Measurements from ENCODE around the gene UCK2. TPM values are rescaled to one million over a fixed set of nuclear protein-coding genes. Genes with fewer than 3 reads are reported as not detected.

The UCK2 gene
- total RNA-seq, 1 experiment from 2014 or later, result 63.7 TPM

GRCh38 chr1:165865633-165866340 lies 38.4 kb downstream of the UCK2 start:
- DNase-seq (ENCODE audit: low read depth in 1 of 2, low spot score in 2 of 2), result no peak
- Histone ChIP-seq H3K27me3 (replicated peaks) (no peaks in the 10 kb centered on the region), H3K36me3 (no peaks in the 10 kb centered on the region; the same call in 1 of the 2 replicates), H3K9me3 (replicated peaks) (no peaks in the 10 kb centered on the region), H3K4me3 (no peak overlapping the region), H3K27ac (no peak overlapping the region), H3K4me1 (replicated peaks) (no peaks in the 10 kb centered on the region)

- no peak for DNase-seq (ENCODE audit: low read depth in 1 of 2, low spot score in 2 of 2)
- no peak overlapping the region for H3K27ac ChIP-seq
- H3K4me3 ChIP-seq, result no peak overlapping the region
These were observed 41.9 kb downstream of the UCK2 start for GRCh38 chr1:165869343-165869742.

GRCh38 chr1:165871311-165872067 lies 44.1 kb downstream of the UCK2 start:
- Histone ChIP-seq H3K27me3 (replicated peaks) (no peaks in the 10 kb centered on the region), H3K36me3 (no peaks in the 10 kb centered on the region), H3K4me1 (replicated peaks) (no peaks in the 10 kb centered on the region), H3K9me3 (replicated peaks) (no peaks in the 10 kb centered on the region), H3K27ac (no peak overlapping the region), H3K4me3 (no peak overlapping the region)
- DNase-seq (ENCODE audit: low read depth in 1 of 2, low spot score in 2 of 2), result peak; percentile 51 to 61

More at GRCh38 chr1:165869343-165869742, 41.9 kb downstream of the UCK2 start:
- Histone ChIP-seq H3K36me3 (no peaks in the 10 kb centered on the region), H3K4me1 (replicated peaks) (no peaks in the 10 kb centered on the region), H3K27me3 (replicated peaks) (no peaks in the 10 kb centered on the region), H3K9me3 (replicated peaks) (no peaks in the 10 kb centered on the region)

GRCh38 chr1:165873481-165873880 lies 46.1 kb downstream of the UCK2 start:
- no peaks in the 10 kb centered on the region for H3K27me3 ChIP-seq (replicated peaks)

GRCh38 chr1:165874643-165875042 lies 47.2 kb downstream of the UCK2 start:
- no peak for DNase-seq (ENCODE audit: low read depth in 1 of 2, low spot score in 2 of 2)
- Histone ChIP-seq H3K36me3 (no peaks in the 10 kb centered on the region), H3K4me3 (no peak overlapping the region), H3K27ac (no peak overlapping the region), H3K9me3 (replicated peaks) (no peaks in the 10 kb centered on the region), H3K4me1 (replicated peaks) (no peaks in the 10 kb centered on the region), H3K27me3 (replicated peaks) (no peaks in the 10 kb centered on the region)

More at GRCh38 chr1:165873481-165873880, 46.1 kb downstream of the UCK2 start:
- H3K4me1 ChIP-seq (replicated peaks), result no peaks in the 10 kb centered on the region
- no peaks in the 10 kb centered on the region for H3K36me3 ChIP-seq
- no peak overlapping the region for H3K4me3 ChIP-seq
- no peak overlapping the region for H3K27ac ChIP-seq
- no peak for DNase-seq (ENCODE audit: low read depth in 1 of 2, low spot score in 2 of 2)
- H3K9me3 ChIP-seq (replicated peaks), result no peaks in the 10 kb centered on the region

GRCh38 chr1:165875171-165875570 lies 47.8 kb downstream of the UCK2 start:
- no peaks in the 10 kb centered on the region for H3K36me3 ChIP-seq
- H3K4me1 ChIP-seq (replicated peaks), result no peaks in the 10 kb centered on the region
- no peaks in the 10 kb centered on the region for H3K27me3 ChIP-seq (replicated peaks)
- H3K4me3 ChIP-seq, result no peak overlapping the region
- H3K27ac ChIP-seq, result no peak overlapping the region
- no peak for DNase-seq (ENCODE audit: low read depth in 1 of 2, low spot score in 2 of 2)
- H3K9me3 ChIP-seq (replicated peaks), result no peaks in the 10 kb centered on the region

GRCh38 chr1:165875604-165876003 lies 48.2 kb downstream of the UCK2 start:
- Histone ChIP-seq H3K36me3 (no peaks in the 10 kb centered on the region), H3K27ac (no peak overlapping the region), H3K4me3 (no peak overlapping the region), H3K4me1 (replicated peaks) (no peaks in the 10 kb centered on the region), H3K9me3 (replicated peaks) (no peaks in the 10 kb centered on the region), H3K27me3 (replicated peaks) (no peaks in the 10 kb centered on the region)
- no peak for DNase-seq (ENCODE audit: low read depth in 1 of 2, low spot score in 2 of 2)

GRCh38 chr1:165876121-165876520 lies 48.7 kb downstream of the UCK2 start:
- no peaks in the 10 kb centered on the region for H3K4me1 ChIP-seq (replicated peaks)
- no peak for DNase-seq (ENCODE audit: low read depth in 1 of 2, low spot score in 2 of 2)
- no peaks in the 10 kb centered on the region for H3K27me3 ChIP-seq (replicated peaks)
- no peak overlapping the region for H3K4me3 ChIP-seq
- no peak overlapping the region for H3K27ac ChIP-seq
- no peaks in the 10 kb centered on the region for H3K9me3 ChIP-seq (replicated peaks)
- no peaks in the 10 kb centered on the region for H3K36me3 ChIP-seq

- H3K27ac ChIP-seq, result no peak overlapping the region
- 0 out of 2 replicates have a peak, but pooled peaks cover 2% of the 10 kb centered on the region for H3K36me3 ChIP-seq
- no peak for DNase-seq (ENCODE audit: low read depth in 1 of 2, low spot score in 2 of 2)
- H3K27me3 ChIP-seq (replicated peaks), result no peaks in the 10 kb centered on the region
- H3K4me1 ChIP-seq (replicated peaks), result no peaks in the 10 kb centered on the region
- no peaks in the 10 kb centered on the region for H3K9me3 ChIP-seq (replicated peaks)
- no peak overlapping the region for H3K4me3 ChIP-seq
These were observed 50.0 kb downstream of the UCK2 start for GRCh38 chr1:165877411-165877810.

GRCh38 chr1:165877940-165878556 lies 50.6 kb downstream of the UCK2 start:
- no peak for DNase-seq (ENCODE audit: low read depth in 1 of 2, low spot score in 2 of 2)
- Histone ChIP-seq H3K27me3 (replicated peaks) (no peaks in the 10 kb centered on the region), H3K4me3 (no peak overlapping the region), H3K4me1 (replicated peaks) (0 out of 2 replicates have a peak, but pooled peaks cover 1% of the 10 kb centered on the region), H3K36me3 (0 out of 2 replicates have a peak, but pooled peaks cover 5% of the 10 kb centered on the region), H3K27ac (no peak overlapping the region), H3K9me3 (replicated peaks) (no peaks in the 10 kb centered on the region)

- H3K27me3 ChIP-seq (replicated peaks), result no peaks in the 10 kb centered on the region
- no peaks in the 10 kb centered on the region for H3K9me3 ChIP-seq (replicated peaks)
- DNase-seq (ENCODE audit: low read depth in 1 of 2, low spot score in 2 of 2), result no peak
- H3K27ac ChIP-seq, result no peak overlapping the region
- 0 out of 2 replicates have a peak, but pooled peaks cover 5% of the 10 kb centered on the region for H3K36me3 ChIP-seq
- 0 out of 2 replicates have a peak, but pooled peaks cover 3% of the 10 kb centered on the region for H3K4me1 ChIP-seq (replicated peaks)
- no peak overlapping the region for H3K4me3 ChIP-seq
These were observed 52.5 kb downstream of the UCK2 start for GRCh38 chr1:165879946-165880345.

GRCh38 chr1:165880993-165881392 lies 53.6 kb downstream of the UCK2 start:
- Histone ChIP-seq H3K27ac (no peak overlapping the region), H3K4me1 (replicated peaks) (0 out of 2 replicates have a peak, but pooled peaks cover 3% of the 10 kb centered on the region), H3K9me3 (replicated peaks) (no peaks in the 10 kb centered on the region), H3K27me3 (replicated peaks) (no peaks in the 10 kb centered on the region), H3K36me3 (0 out of 2 replicates have a peak, but pooled peaks cover 5% of the 10 kb centered on the region), H3K4me3 (no peak overlapping the region)
- DNase-seq (ENCODE audit: low read depth in 1 of 2, low spot score in 2 of 2), result no peak

GRCh38 chr1:165882168-165882837 lies 54.9 kb downstream of the UCK2 start:
- no peak for DNase-seq (ENCODE audit: low read depth in 1 of 2, low spot score in 2 of 2)
- Histone ChIP-seq H3K36me3 (0 out of 2 replicates have a peak, but pooled peaks cover 8% of the 10 kb centered on the region), H3K4me1 (replicated peaks) (0 out of 2 replicates have a peak, but pooled peaks cover 3% of the 10 kb centered on the region), H3K27me3 (replicated peaks) (no peaks in the 10 kb centered on the region), H3K27ac (no peak overlapping the region), H3K4me3 (no peak overlapping the region), H3K9me3 (replicated peaks) (no peaks in the 10 kb centered on the region)
